Left lung (tissue), 10 donors: ENCODE measurements around the gene RAB8B. TPM values are rescaled to one million over a fixed set of nuclear protein-coding genes. Genes with fewer than 3 reads are reported as not detected.

Source experiments
- ATAC-seq: fragments of 200-7000 bp; cut with Tn5 transposase; one replicate; pipeline ENCODE4 v1.9.1; 2020; ENCODE audit warnings: moderate library complexity
- DNase-seq, 4 donors: peaks; one replicate each; pipeline ENCODE4 v3.0.0-alpha.2; 2013 to 2020
- H3K27ac ChIP-seq, 2 donors: fragments of 200-600 bp; sonication (generic) in 1 of 2; one replicate each; pipeline versions ENCODE4 v1.5.0 to v1.8.0; 2020 to 2021
- H3K27me3 ChIP-seq, 2 donors: fragments of 200-600 bp; sonication (generic) in 1 of 2; one replicate each; pipeline versions ENCODE4 v1.5.0 to v1.8.0; 2020 to 2021
- H3K36me3 ChIP-seq, 2 donors: fragments of 200-600 bp; sonication (generic) in 1 of 2; one replicate each; pipeline versions ENCODE4 v1.5.0 to v1.8.0; 2020 to 2021
- H3K4me1 ChIP-seq, 2 donors: fragments of 200-600 bp; one replicate each; pipeline ENCODE4 v1.8.0; 2021
- H3K4me3 ChIP-seq, 2 donors: fragments of 200-600 bp; sonication (generic) in 1 of 2; one replicate each; pipeline versions ENCODE4 v1.5.0 to v1.8.0; 2020 to 2021; ENCODE audit warnings: mild to moderate bottlenecking in 1 of 2
- H3K9me3 ChIP-seq, 2 donors: fragments of 200-600 bp; sonication (generic) in 1 of 2; one replicate each; pipeline versions ENCODE4 v1.5.0 to v1.8.0; 2020 to 2021
- intact Hi-C, 2 donors: fragments of 100-400 bp; cut with DNase I; formaldehyde crosslinking; loops; one replicate each; pipeline versions ENCODE4 v1.11.2 to v1.14.2; 2022
- polyA plus RNA-seq, 6 donors: library from polyadenylated mRNA; unstranded; fragments of 120-200 nt; gene quantifications; one replicate each; pipeline ENCODE4 v1.2.1, GENCODE V29; 2013; ENCODE audit not compliant: insufficient read length in 6 of 6
- total RNA-seq, 2 donors: library from RNA; stranded (reverse); fragmentation: NEBNext Ultra II Directional; extraction: Animal tissue kit (Norgen Biotek cat#: 25700); gene quantifications; one replicate each; pipeline ENCODE4 v1.2.1, GENCODE V29; 2021
- TF ChIP-seq, protein P1 (sequence below), 2 donors: fragments of 200-600 bp; sonication (generic) in 1 of 2; IDR thresholded peaks; one replicate each; pipeline versions ENCODE4 v1.5.0 to v1.8.0; 2021; ENCODE audit warnings: antibody characterized with exemption in 2 of 2
- donor health status: DM: no; HTN: yes; CAD: no.
- donor health status: DM: no; HTN: no; CAD: no.

RAB8B gene
- total and polyA plus RNA-seq, 8 donors, result 45.1 to 62.2 (median 57.0) TPM

GRCh38 chr15:63196842-63197241 is 7.4 kb downstream of the RAB8B start:
- no peaks in the 10 kb centered on the region for H3K27me3 ChIP-seq

GRCh38 chr15:63197626-63198025 is 8.2 kb downstream of the RAB8B start:
- peaks cover 29 to 89% of the 10 kb centered on the region in 2 donors for H3K4me1 ChIP-seq
- TF ChIP-seq, protein P1, sequence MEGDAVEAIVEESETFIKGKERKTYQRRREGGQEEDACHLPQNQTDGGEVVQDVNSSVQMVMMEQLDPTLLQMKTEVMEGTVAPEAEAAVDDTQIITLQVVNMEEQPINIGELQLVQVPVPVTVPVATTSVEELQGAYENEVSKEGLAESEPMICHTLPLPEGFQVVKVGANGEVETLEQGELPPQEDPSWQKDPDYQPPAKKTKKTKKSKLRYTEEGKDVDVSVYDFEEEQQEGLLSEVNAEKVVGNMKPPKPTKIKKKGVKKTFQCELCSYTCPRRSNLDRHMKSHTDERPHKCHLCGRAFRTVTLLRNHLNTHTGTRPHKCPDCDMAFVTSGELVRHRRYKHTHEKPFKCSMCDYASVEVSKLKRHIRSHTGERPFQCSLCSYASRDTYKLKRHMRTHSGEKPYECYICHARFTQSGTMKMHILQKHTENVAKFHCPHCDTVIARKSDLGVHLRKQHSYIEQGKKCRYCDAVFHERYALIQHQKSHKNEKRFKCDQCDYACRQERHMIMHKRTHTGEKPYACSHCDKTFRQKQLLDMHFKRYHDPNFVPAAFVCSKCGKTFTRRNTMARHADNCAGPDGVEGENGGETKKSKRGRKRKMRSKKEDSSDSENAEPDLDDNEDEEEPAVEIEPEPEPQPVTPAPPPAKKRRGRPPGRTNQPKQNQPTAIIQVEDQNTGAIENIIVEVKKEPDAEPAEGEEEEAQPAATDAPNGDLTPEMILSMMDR (IDR thresholded peaks at IDR 0.05), result no peak
- peak overlapping the region in 1 of 2 donors; percentile 39 for H3K27ac ChIP-seq

More at GRCh38 chr15:63196842-63197241, 7.4 kb downstream of the RAB8B start:
- intact Hi-C loops, result no loop called here
- no peaks in the 10 kb centered on the region for H3K9me3 ChIP-seq
- peaks cover 30 to 89% of the 10 kb centered on the region in 2 donors for H3K4me1 ChIP-seq
- no peak overlapping the region for H3K27ac ChIP-seq
- DNase-seq (no peak), ATAC-seq (no peak)
- H3K4me3 ChIP-seq, result no peak overlapping the region
- no peaks in the 10 kb centered on the region for H3K36me3 ChIP-seq
- TF ChIP-seq, protein P1 (IDR thresholded peaks at IDR 0.05), result no peak

DNA sequence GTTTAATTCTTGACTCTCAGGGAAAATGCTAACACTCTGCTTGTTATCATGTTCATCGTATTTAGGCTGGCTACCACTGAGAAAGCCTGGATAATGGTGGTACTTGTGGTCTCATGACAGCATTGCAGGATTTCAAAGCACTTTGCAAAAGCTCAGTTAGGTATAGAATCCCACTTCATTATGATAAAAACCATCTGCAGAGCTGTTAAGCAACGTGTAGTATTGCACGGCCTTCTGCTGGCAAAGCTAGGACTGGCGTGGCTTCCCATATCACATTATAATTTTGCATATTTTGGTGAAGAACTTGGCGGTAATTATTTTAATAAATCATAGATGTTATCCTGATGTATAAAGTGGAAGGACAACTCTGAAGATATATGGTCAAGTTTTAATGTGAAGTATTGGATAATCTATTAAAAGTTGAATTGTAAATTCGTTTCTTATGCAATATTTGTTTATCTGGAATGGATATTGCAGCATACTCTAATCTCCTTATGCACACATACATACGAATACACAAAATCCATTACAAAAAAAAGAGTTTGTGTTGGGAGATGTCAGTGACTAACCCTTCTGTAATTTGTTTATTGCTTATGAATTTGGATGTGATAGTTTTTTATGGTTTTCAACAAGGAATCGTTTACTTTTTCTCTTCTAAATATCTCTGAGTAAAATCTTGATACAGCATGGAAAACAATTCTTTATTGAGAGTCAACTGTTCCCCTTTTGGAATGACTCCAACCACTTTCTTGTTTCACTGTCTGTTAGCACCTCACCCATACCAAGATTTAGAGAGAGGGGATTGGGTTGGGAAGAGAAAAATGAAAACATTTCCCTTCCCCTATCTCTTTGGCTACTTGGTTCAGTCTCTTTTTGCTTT is 9.2 kb downstream of the RAB8B start:
- no peak overlapping the region for H3K4me3 ChIP-seq
- intact Hi-C loops, result no loop called here
- DNase-seq (peak in 2 of 4 donors; percentile 66 to 75), ATAC-seq (peak; percentile 19)
- H3K27ac ChIP-seq, result peak overlapping the region; percentile 11 to 39
- H3K27me3 ChIP-seq, result no peaks in the 10 kb centered on the region
- H3K36me3 ChIP-seq, result no peaks in the 10 kb centered on the region
- H3K4me1 ChIP-seq, result peaks cover 29 to 89% of the 10 kb centered on the region in 2 donors
- TF ChIP-seq, protein P1 (IDR thresholded peaks at IDR 0.05), result no peak
- no peaks in the 10 kb centered on the region for H3K9me3 ChIP-seq

More at GRCh38 chr15:63197626-63198025, 8.2 kb downstream of the RAB8B start:
- no peaks in the 10 kb centered on the region for H3K27me3 ChIP-seq
- H3K9me3 ChIP-seq, result no peaks in the 10 kb centered on the region
- H3K4me3 ChIP-seq, result no peak overlapping the region
- no peak for DNase-seq
- ATAC-seq, result no peak
- no peaks in the 10 kb centered on the region for H3K36me3 ChIP-seq
- intact Hi-C loops, result no loop called here

DNA sequence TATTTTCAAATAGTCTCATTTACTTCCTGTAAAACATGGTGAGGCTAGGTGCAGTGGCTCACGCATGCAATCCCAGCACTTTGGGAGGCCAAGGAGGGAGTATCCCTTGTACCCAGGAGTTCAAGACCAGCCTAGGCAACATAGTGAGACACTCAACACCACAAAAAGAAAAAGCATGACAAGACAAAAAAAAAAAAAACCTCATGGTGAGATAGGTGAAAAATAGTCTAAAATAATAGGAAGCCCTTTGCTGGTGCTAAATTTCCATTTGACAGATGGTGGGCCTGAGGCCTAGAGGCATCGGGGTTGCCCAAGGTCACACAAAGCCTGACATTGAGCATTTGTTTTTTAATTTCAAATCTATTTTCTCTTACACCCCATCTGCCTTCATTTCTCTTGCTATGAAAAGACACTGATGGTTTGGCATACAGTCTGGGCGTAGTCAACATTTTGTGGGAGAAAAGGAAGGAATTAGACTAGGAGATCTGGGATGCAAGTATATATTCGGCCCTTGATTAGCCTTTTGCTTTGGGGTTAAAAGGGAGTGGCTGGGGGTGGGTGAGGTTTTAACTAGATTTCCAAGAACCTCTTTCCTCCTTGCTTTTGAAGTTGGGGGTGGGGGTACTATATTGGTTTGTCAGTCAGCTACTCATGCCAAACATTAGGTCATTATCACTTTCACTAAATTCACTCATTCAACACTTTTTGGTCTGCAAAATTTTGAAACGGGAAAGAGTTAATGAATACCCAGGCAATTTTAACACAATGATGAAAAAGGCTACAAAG is 11.3 kb downstream of the RAB8B start:
- H3K27ac ChIP-seq, result no peak overlapping the region
- DNase-seq, result no peak
- intact Hi-C loops, result no loop called here
- H3K4me3 ChIP-seq, result no peak overlapping the region
- no peaks in the 10 kb centered on the region for H3K27me3 ChIP-seq
- no peaks in the 10 kb centered on the region for H3K9me3 ChIP-seq
- TF ChIP-seq, protein P1 (IDR thresholded peaks at IDR 0.05), result no peak
- ATAC-seq, result no peak
- no peaks in the 10 kb centered on the region for H3K36me3 ChIP-seq
- peaks cover 29 to 85% of the 10 kb centered on the region in 2 donors for H3K4me1 ChIP-seq

GRCh38 chr15:63202861-63203260 is 13.5 kb downstream of the RAB8B start:
- Histone ChIP-seq H3K36me3 (no peaks in the 10 kb centered on the region), H3K27ac (peak overlapping the region in 1 of 2 donors; percentile 58), H3K4me1 (peaks cover 16 to 81% of the 10 kb centered on the region in 2 donors), H3K27me3 (no peaks in the 10 kb centered on the region), H3K4me3 (no peak overlapping the region), H3K9me3 (no peaks in the 10 kb centered on the region)
- DNase-seq (no peak), ATAC-seq (no peak)
- intact Hi-C loops, result no loop called here
- TF ChIP-seq, protein P1 (IDR thresholded peaks at IDR 0.05), result no peak
